Uterus (tissue), 2 donors: Measurements from ENCODE around the gene SRL.

Experiments
- POLR2A ChIP-seq, 2 donors: fragments of 450-650 bp; IDR thresholded peaks; one replicate each; pipeline ENCODE4 v1.6.1; 2016; ENCODE audit warnings: antibody characterized with exemption in 2 of 2, mild to moderate bottlenecking in 1 of 2, moderate library complexity in 1 of 2
- TF ChIP-seq, protein P1 (sequence below), 4 experiments: fragments of 200-600 bp in 2 of 4; fragments of 450-650 bp in 2 of 4; sonication (generic) in 2 of 4; IDR thresholded peaks; one replicate each; pipeline ENCODE4 v1.5.1; 2016 to 2019; ENCODE audit warnings: antibody characterized with exemption in 4 of 4, mild to moderate bottlenecking in 2 of 4, moderate library complexity in 1 of 4

DNA sequence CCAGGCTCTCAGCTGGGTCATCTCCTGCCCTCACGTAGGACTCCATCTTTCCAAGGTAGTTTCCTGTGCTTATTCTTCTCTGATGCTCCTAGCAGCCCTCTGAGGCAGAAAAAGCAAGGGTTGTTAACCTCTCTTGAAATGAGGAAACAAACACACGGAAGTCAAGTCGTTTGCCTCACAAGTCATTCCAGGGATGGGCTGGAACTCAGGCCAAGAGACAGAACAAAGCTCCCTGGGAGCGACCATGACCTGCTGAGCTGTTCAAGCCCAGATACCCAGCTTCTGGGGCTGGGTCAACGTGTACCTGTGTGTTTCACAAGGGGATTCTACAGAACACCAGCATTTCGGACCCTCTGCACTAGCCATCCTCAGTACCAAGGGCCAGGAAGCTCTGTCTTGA is 28.1 kb downstream of the SRL start:
- TF ChIP-seq, protein P1, sequence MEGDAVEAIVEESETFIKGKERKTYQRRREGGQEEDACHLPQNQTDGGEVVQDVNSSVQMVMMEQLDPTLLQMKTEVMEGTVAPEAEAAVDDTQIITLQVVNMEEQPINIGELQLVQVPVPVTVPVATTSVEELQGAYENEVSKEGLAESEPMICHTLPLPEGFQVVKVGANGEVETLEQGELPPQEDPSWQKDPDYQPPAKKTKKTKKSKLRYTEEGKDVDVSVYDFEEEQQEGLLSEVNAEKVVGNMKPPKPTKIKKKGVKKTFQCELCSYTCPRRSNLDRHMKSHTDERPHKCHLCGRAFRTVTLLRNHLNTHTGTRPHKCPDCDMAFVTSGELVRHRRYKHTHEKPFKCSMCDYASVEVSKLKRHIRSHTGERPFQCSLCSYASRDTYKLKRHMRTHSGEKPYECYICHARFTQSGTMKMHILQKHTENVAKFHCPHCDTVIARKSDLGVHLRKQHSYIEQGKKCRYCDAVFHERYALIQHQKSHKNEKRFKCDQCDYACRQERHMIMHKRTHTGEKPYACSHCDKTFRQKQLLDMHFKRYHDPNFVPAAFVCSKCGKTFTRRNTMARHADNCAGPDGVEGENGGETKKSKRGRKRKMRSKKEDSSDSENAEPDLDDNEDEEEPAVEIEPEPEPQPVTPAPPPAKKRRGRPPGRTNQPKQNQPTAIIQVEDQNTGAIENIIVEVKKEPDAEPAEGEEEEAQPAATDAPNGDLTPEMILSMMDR (IDR thresholded peaks at IDR 0.05), result no peak
- TF ChIP-seq POLR2A (IDR thresholded peaks at IDR 0.05), result no peak
